ENCODE results near the gene TFB2M. TPM values are rescaled to one million over a fixed set of nuclear protein-coding genes. Genes with fewer than 3 reads are reported as not detected.
A peak's percentile ranks its signal among the peaks of the same experiment; 100 is the strongest.

The TFB2M gene
- total RNA-seq, 2 experiments from 2014 or later: 15.0 to 17.5 TPM

DNA sequence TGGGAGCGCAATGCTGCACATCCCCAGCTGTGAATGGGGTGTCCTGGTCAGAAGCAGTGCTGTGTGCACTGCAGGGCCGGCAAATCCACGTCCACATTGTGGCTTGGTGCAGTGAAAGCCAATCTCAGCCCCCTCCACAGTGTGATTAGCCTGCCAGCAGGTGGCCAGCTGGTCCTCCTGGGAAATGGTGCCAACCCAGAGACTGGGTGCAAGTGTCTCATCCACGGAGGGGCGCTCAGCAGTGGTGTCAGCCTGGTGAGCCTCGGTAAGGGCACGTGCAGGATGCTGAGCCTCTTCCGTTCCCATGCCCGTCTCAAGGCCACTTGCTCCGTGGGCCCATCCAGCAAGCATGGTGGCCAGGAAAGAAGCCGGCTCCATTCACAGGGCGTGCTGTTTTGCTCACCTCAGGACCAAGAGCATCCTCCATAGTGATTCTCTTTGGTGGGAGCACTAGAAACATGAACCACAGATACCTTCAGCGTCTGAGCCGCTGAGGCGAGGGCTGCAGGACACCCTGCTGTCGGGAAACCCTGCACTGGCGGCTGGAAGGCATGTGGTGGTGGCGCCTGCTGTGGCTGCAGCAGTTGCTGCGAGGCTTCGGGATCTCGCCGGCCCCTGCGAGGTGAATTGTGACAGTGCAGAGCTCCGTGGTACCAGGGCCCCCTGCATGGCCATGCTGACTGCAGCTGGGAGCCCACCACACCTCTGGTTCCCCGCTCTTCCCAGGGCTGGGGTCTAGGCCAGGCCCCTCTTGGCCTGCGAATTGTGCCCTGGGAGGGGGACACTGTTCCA lies 57.0 kb downstream of the TFB2M start:
- no peak for TF ChIP-seq EZH2phosphoT487 (IDR thresholded peaks at IDR 0.05; ENCODE audit: borderline replicate concordance, low read depth, low read length)
- TF ChIP-seq, protein P1, sequence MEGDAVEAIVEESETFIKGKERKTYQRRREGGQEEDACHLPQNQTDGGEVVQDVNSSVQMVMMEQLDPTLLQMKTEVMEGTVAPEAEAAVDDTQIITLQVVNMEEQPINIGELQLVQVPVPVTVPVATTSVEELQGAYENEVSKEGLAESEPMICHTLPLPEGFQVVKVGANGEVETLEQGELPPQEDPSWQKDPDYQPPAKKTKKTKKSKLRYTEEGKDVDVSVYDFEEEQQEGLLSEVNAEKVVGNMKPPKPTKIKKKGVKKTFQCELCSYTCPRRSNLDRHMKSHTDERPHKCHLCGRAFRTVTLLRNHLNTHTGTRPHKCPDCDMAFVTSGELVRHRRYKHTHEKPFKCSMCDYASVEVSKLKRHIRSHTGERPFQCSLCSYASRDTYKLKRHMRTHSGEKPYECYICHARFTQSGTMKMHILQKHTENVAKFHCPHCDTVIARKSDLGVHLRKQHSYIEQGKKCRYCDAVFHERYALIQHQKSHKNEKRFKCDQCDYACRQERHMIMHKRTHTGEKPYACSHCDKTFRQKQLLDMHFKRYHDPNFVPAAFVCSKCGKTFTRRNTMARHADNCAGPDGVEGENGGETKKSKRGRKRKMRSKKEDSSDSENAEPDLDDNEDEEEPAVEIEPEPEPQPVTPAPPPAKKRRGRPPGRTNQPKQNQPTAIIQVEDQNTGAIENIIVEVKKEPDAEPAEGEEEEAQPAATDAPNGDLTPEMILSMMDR (conservative IDR thresholded peaks at IDR 0.05; ENCODE audit: low read length): no peak
- H3K4me3 ChIP-seq (ENCODE audit: low read depth, low read length, poor library complexity, severe bottlenecking): no peak overlapping the region
- BruUV-seq (replicated peaks): no TSS peak
- H3K9me3 ChIP-seq (ENCODE audit: low read length): no peaks in the 10 kb centered on the region
- H3K4me2 ChIP-seq (ENCODE audit: low read length): no peak overlapping the region
- intact Hi-C loops (cut with micrococcal nuclease; ENCODE audit: unreplicated experiment): loop anchor here (5.0 kb wide), 1 partner anchor 568 kb away; the partner anchor contains the start of gene ZNF670
- DNase-seq (ENCODE audit: low spot score): no peak
- no peaks in the 10 kb centered on the region for H3K36me3 ChIP-seq (ENCODE audit: insufficient read depth, low read length)
- H3K9me2 ChIP-seq (ENCODE audit: insufficient read depth, low read length): no peaks in the 10 kb centered on the region
- peaks cover 13% of the 10 kb centered on the region for H3K4me1 ChIP-seq (ENCODE audit: insufficient read depth, low read length, poor library complexity, severe bottlenecking)
- no peak overlapping the region for H3K27ac ChIP-seq (ENCODE audit: low read depth, low read length, poor library complexity, severe bottlenecking)
- CTCF ChIA-PET (ENCODE audit: unreplicated experiment): no interaction called here
- no peaks in the 10 kb centered on the region for H4K20me1 ChIP-seq (ENCODE audit: insufficient read depth, low read length)
- no peak overlapping the region for H2AFZ ChIP-seq (ENCODE audit: low read length)
- H3K79me2 ChIP-seq (ENCODE audit: insufficient read depth, low read depth, low read length): no peaks in the 10 kb centered on the region
- POLR2A ChIA-PET: interaction anchor here (0.7 to 1.3 kb wide), 4 partner anchors 12 to 307 kb away, joined by 3 read pairs; no protein-coding TSS in a partner anchor

DNA sequence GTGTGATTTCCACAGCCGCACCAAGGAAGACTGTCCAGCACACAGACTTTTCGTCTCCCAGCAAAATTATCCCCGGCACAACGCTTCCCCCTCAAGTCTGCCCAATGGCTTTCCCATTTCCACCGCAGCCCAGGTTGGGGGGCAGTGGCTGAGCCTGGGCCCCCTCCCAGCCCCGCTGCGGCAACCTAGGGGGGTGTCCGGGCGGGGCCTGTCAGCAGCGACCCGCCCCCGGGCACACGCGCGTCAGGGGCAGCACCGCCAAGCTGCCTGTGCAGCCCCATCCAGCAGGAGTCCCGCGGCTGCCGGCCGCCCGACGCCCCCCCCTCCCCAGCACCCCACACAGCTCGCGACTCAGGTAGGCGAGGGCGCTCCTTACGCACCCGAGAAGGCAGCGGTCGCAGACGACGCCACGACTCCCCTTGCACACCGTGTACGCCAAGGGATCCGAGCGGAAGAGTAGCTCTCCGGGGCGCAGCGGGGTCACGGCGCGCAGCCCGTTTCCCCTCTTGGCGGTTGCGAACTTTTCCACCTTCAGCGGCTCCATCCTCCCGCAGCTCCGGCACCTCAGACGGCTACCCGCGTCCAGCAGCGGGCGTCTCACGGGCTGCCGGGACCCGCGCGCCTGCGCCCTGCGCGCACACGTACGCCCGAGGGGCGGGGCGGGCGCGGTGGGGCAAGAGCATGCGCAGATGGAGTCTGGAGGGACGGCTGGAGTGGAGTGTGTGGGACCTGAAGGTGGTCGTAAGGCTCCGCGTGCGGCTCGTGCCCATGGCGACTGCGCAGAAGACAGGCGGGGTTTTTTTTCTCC lies 59.2 kb downstream of the TFB2M start, which contains the start of gene SMYD3:
Gene SMYD3, minus strand, starts transcription at position 606 of the 808 bp plus-strand sequence.
- Histone ChIP-seq H3K36me3 (ENCODE audit: insufficient read depth, low read length) (no peaks in the 10 kb centered on the region), H3K9me3 (ENCODE audit: low read length) (no peaks in the 10 kb centered on the region), H3K4me2 (ENCODE audit: low read length) (peak within 1 kb of the TSS; percentile 76), H3K9me2 (ENCODE audit: insufficient read depth, low read length) (no peaks in the 10 kb centered on the region), H2AFZ (ENCODE audit: low read length) (peak within 1 kb of the TSS; percentile 99), H3K27ac (ENCODE audit: low read depth, low read length, poor library complexity, severe bottlenecking) (no peak within 1 kb of the TSS), H3K4me1 (ENCODE audit: insufficient read depth, low read length, poor library complexity, severe bottlenecking) (peaks cover 13% of the 10 kb centered on the region), H3K4me3 (ENCODE audit: low read depth, low read length, poor library complexity, severe bottlenecking) (peak within 1 kb of the TSS; percentile 95), H3K79me2 (ENCODE audit: insufficient read depth, low read depth, low read length) (no peaks in the 10 kb centered on the region), H4K20me1 (ENCODE audit: insufficient read depth, low read length) (no peaks in the 10 kb centered on the region)
- TF ChIP-seq, protein P1 (conservative IDR thresholded peaks at IDR 0.05; ENCODE audit: low read length): peak; percentile 31; the same call in 1 of the 2 replicates
- TF ChIP-seq EZH2phosphoT487 (IDR thresholded peaks at IDR 0.05; ENCODE audit: borderline replicate concordance, low read depth, low read length): no peak
- intact Hi-C loops (cut with micrococcal nuclease; ENCODE audit: unreplicated experiment): loop anchor here (2.0 to 5.0 kb wide), 2 partner anchors 60 to 570 kb away; partner anchors contain the start of genes CNST, TFB2M and ZNF670
- CTCF ChIA-PET (ENCODE audit: unreplicated experiment): interaction anchor here (0.6 to 1.2 kb wide), 4 partner anchors 21 to 378 kb away, joined by 3 to 4 read pairs (median 3); no protein-coding TSS in a partner anchor
- DNase-seq (ENCODE audit: low spot score): peak; percentile 89
- POLR2A ChIA-PET: interaction anchor here (0.6 to 1.2 kb wide), 8 partner anchors 20 to 252 kb away, joined by 3 to 4 read pairs (median 3); partner anchors contain the start of gene SCCPDH
- BruUV-seq (replicated peaks): no TSS peak

Measured in OCI-LY7 (cell line).